ENCODE measurements around the gene PDE8B.

PDE8B gene

DNA sequence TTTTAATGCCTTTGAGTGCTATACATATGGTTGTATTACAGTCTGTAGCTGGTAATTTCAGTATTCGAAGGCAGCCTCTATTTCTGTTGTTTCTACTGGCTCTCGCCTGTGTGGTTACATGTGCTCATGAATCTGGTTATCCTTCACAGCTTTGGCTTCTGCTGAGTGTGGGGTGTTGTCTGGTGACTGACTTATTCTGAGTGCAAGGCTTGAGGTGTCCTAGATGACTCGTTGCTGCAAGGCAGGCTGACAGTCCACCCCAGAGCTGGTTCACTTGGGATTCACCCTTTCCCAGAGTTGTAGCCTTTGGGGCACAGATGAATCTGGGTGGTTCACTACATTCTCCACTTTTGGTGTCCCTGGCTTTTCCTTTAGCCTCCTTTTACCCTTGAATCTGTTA, 41.4 kb downstream of the PDE8B start:
- TF ChIP-seq, protein P1, sequence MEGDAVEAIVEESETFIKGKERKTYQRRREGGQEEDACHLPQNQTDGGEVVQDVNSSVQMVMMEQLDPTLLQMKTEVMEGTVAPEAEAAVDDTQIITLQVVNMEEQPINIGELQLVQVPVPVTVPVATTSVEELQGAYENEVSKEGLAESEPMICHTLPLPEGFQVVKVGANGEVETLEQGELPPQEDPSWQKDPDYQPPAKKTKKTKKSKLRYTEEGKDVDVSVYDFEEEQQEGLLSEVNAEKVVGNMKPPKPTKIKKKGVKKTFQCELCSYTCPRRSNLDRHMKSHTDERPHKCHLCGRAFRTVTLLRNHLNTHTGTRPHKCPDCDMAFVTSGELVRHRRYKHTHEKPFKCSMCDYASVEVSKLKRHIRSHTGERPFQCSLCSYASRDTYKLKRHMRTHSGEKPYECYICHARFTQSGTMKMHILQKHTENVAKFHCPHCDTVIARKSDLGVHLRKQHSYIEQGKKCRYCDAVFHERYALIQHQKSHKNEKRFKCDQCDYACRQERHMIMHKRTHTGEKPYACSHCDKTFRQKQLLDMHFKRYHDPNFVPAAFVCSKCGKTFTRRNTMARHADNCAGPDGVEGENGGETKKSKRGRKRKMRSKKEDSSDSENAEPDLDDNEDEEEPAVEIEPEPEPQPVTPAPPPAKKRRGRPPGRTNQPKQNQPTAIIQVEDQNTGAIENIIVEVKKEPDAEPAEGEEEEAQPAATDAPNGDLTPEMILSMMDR (IDR thresholded peaks at IDR 0.05; ENCODE audit: low read depth, low read length, missing control alignments): no peak
- Histone ChIP-seq H3K27me3 (replicated peaks) (no peaks in the 10 kb centered on the region), H3K4me3 (ENCODE audit: low read depth, low read length) (no peak overlapping the region), H3K36me3 (replicated peaks) (no peaks in the 10 kb centered on the region), H3K27ac (no peak overlapping the region)
- in situ Hi-C loops (cut with HindIII; ENCODE audit: low pct_ligation_motif_present, low sequenced_read_pairs): no loop called here
- no peak for DNase-seq

DNA sequence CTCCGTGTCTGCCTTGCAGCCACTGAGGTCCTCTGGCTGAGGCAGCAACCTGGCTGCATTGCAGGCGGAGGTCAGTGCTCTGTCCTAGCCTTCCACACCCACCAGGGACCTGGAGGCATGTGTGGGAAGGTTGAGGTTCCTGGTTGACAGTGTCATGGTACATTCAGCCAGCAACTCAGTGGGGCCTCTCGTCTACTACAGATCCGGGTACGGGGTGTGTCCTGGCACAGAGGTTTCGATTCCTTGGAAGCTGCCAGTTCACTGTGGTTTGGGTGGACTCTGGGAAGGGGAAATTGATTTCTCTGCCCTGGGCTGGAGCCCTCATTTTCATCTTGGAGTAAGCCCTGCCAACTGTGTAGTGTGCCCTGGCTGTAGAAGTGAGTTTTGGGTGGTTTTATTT, 45.1 kb downstream of the PDE8B start:
- TF ChIP-seq, protein P1 (IDR thresholded peaks at IDR 0.05; ENCODE audit: low read depth, low read length, missing control alignments): no peak

DNA sequence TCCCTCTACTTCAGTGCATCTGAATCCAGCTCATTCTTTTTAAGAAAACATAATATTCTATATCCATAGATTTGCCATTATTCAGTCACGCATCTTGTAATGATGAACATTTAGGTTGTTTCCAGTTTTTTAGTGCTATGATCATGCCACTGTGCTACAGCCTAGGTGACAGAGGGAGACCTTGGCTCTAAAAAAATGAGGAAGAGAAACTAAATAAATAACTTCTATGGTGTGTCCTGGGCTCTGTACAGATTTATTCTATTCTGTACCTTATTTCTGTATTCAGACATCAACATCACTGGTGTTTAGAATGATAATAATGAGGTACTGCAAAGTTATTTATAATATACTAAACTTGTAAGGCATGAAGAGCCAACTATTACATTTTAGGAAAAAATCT, 45.9 kb downstream of the PDE8B start:
- H3K27ac ChIP-seq: no peak overlapping the region
- H3K36me3 ChIP-seq (replicated peaks): no peaks in the 10 kb centered on the region
- H3K27me3 ChIP-seq (replicated peaks): no peaks in the 10 kb centered on the region
- TF ChIP-seq, protein P1 (IDR thresholded peaks at IDR 0.05; ENCODE audit: low read depth, low read length, missing control alignments): no peak
- DNase-seq: no peak
- no peak overlapping the region for H3K4me3 ChIP-seq (ENCODE audit: low read depth, low read length)
- in situ Hi-C loops (cut with HindIII; ENCODE audit: low pct_ligation_motif_present, low sequenced_read_pairs): no loop called here

More for the DNA sequence above, 45.1 kb downstream of the PDE8B start:
- no peak overlapping the region for H3K4me3 ChIP-seq (ENCODE audit: low read depth, low read length)
- no peak overlapping the region for H3K27ac ChIP-seq
- in situ Hi-C loops (cut with HindIII; ENCODE audit: low pct_ligation_motif_present, low sequenced_read_pairs): no loop called here
- no peaks in the 10 kb centered on the region for H3K27me3 ChIP-seq (replicated peaks)
- DNase-seq: no peak
- H3K36me3 ChIP-seq (replicated peaks): no peaks in the 10 kb centered on the region

DNA sequence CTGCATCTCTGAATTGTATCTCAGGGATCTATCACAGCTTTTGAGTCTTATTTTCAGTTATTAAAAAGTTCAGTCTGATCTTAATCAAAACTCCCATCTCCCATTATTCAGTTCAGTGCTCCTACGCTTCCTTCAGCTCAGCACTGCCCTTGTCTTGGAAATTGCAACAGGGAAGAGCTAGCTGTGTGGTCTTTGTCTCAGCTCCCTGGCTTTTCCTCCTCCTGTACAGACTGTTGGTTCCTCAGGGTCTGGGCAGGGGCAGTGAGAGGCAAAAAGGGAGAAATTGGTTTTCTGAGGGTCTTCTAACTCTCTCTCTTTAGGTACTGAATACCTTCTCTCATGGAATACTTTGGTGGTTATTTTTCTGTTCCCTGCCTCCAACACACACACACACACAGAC, 48.2 kb downstream of the PDE8B start:
- H3K27ac ChIP-seq: no peak overlapping the region
- H3K4me3 ChIP-seq (ENCODE audit: low read depth, low read length): no peak overlapping the region
- in situ Hi-C loops (cut with HindIII; ENCODE audit: low pct_ligation_motif_present, low sequenced_read_pairs): no loop called here
- TF ChIP-seq, protein P1 (IDR thresholded peaks at IDR 0.05; ENCODE audit: low read depth, low read length, missing control alignments): no peak
- no peaks in the 10 kb centered on the region for H3K36me3 ChIP-seq (replicated peaks)
- no peak for DNase-seq
- H3K27me3 ChIP-seq (replicated peaks): no peaks in the 10 kb centered on the region

DNA sequence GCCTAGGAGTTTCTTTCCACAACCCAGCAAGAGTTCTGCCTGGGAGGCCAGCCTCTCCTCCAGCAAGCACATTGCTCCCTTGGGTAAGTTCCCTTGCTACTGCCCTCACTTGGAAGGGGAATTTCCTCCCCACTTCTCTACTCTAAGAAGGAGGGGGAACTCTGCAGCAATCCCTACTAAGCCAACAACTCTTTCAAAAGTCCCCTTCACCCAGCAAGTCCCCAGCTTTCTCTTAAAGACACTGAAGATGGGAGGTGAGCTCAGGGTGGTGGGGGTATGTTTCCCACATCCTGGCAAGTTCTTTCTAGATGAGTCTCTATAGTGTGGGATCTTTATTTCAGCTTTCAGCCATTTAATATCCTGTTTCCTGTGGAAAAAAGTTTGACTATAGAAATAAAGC, 49.0 kb downstream of the PDE8B start:
- in situ Hi-C loops (cut with HindIII; ENCODE audit: low pct_ligation_motif_present, low sequenced_read_pairs): no loop called here
- TF ChIP-seq, protein P1 (IDR thresholded peaks at IDR 0.05; ENCODE audit: low read depth, low read length, missing control alignments): no peak
- no peak for DNase-seq

DNA sequence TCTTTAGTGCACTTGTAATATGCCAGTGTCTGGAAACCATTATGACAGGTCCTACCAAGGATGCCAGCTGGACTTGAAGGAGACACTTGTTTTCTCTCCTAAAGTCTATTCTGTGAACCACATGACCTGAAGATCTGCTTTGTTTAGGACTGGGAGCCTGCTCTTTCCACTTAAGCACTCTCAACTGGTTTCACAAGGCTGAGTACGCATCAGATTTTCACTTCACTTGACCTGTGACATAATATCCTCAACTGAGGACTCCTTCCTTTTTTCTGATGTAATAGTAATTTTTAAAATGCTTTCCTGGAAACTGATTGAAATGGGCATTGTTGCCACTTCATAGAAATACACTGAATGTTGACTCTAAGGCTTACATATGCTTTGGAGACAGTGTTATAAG, 52.2 kb downstream of the PDE8B start:
- Histone ChIP-seq H3K4me3 (ENCODE audit: low read depth, low read length) (no peak overlapping the region), H3K36me3 (replicated peaks) (no peaks in the 10 kb centered on the region), H3K27me3 (replicated peaks) (no peaks in the 10 kb centered on the region), H3K27ac (no peak overlapping the region)
- DNase-seq: no peak
- TF ChIP-seq, protein P1 (IDR thresholded peaks at IDR 0.05; ENCODE audit: low read depth, low read length, missing control alignments): no peak
- in situ Hi-C loops (cut with HindIII; ENCODE audit: low pct_ligation_motif_present, low sequenced_read_pairs): no loop called here

More for the DNA sequence above, 49.0 kb downstream of the PDE8B start:
- H3K27me3 ChIP-seq (replicated peaks): no peaks in the 10 kb centered on the region
- no peak overlapping the region for H3K27ac ChIP-seq
- no peaks in the 10 kb centered on the region for H3K36me3 ChIP-seq (replicated peaks)
- H3K4me3 ChIP-seq (ENCODE audit: low read depth, low read length): no peak overlapping the region

All from brain microvascular endothelial cell (primary cell).